Kidney (tissue), 14 donors: ENCODE results near the gene DPM2. TPM values are rescaled to one million over a fixed set of nuclear protein-coding genes. Genes with fewer than 3 reads are reported as not detected.

Source experiments
- DNase-seq, 5 donors: peaks; one replicate each; pipeline ENCODE4 v3.0.0-alpha.2; 2013 to 2020
- FAIRE-seq: peaks from 2 replicates; lab custom pipeline; 2012; peaks lifted over from hg19 to GRCh38; lab: Jason Lieb, UNC
- H3K27ac ChIP-seq, 2 donors: one replicate each; pipeline ENCODE4 v1.7.0; 2013; ENCODE audit warnings: low read depth in 2 of 2, low read length in 2 of 2, inconsistent platforms in 1 of 2
- H3K27me3 ChIP-seq: one replicate; pipeline ENCODE4 v1.7.1; 2013; ENCODE audit warnings: low read length, inconsistent platforms; ENCODE audit not compliant: control insufficient read depth, insufficient read depth
- H3K36me3 ChIP-seq, 3 donors: one replicate each; pipeline versions ENCODE4 v1.7.0 to v1.7.1; 2013; ENCODE audit warnings: low read length in 3 of 3, control low read depth in 1 of 3, inconsistent platforms in 1 of 3; ENCODE audit not compliant: insufficient read depth in 3 of 3, control insufficient read depth in 2 of 3
- H3K4me1 ChIP-seq, 3 donors: one replicate each; pipeline versions ENCODE4 v1.7.0 to v1.7.1; 2013; ENCODE audit warnings: low read length in 3 of 3, inconsistent platforms in 1 of 3, low read depth in 1 of 3; ENCODE audit not compliant: control insufficient read depth in 2 of 3, insufficient read depth in 2 of 3
- H3K4me3 ChIP-seq, 3 donors: one replicate each; pipeline versions ENCODE4 v1.7.0 to v1.8.1; 2013; ENCODE audit warnings: low read length in 3 of 3, control low read depth in 1 of 3, inconsistent platforms in 1 of 3
- H3K9ac ChIP-seq, 3 donors: one replicate each; pipeline versions ENCODE4 v1.7.0 to v1.7.1; 2013; ENCODE audit warnings: low read length in 3 of 3, control low read depth in 1 of 3, inconsistent platforms in 1 of 3
- H3K9me3 ChIP-seq, 3 donors: one replicate each; pipeline versions ENCODE4 v1.7.0 to v1.7.1; 2013; ENCODE audit warnings: low read length in 3 of 3, control low read depth in 1 of 3, inconsistent platforms in 1 of 3; ENCODE audit not compliant: control insufficient read depth in 2 of 3, insufficient read depth in 1 of 3
- intact Hi-C: fragments of 100-400 bp; cut with DNase I; formaldehyde crosslinking; loops from one replicate; pipeline ENCODE4 v1.11.1; 2022
- polyA plus RNA-seq: library from polyadenylated mRNA; stranded (reverse); fragments of 350-450 nt; fragmentation: Illumina TruSeq; extraction: RNeasy Lipid Tissue Mini Kit (QIAGEN cat#74804); gene quantifications from one replicate; pipeline ENCODE4 v1.2.3, GENCODE V29; 2014; ENCODE audit warnings: low read depth, low replicate concordance; ENCODE audit not compliant: insufficient read depth
- total RNA-seq: library from RNA; stranded (reverse); fragmentation: NEBNext Ultra II Directional; extraction: Animal tissue kit (Norgen Biotek cat#: 25700); gene quantifications from one replicate; pipeline ENCODE4 v1.2.1, GENCODE V29; 2021
- TF ChIP-seq, protein P1 (sequence below): IDR thresholded peaks from 3 replicates; pipeline ENCODE4 v1.5.1; 2012; ENCODE audit warnings: mild to moderate bottlenecking, moderate library complexity, borderline replicate concordance; ENCODE audit not compliant: insufficient read depth; ENCODE audit errors: extremely low read depth
- donor health status: control.
- donor health status: control.
- donor health status: control.
- donor health status: control.
- donor health status: control.
- donor health status: DM: yes; HTN: yes; CAD: no.
- donor health status: Normal renal cell carcinoma (clear cell type).

Gene DPM2
- total and polyA plus RNA-seq, 2 donors from 2014 or later: 42.8 to 70.0 TPM

GRCh38 chr9:127949827-127950512, 12.3 kb upstream of the DPM2 start:
- H3K4me1 ChIP-seq: peaks cover 0 to 25% (median 11%) of the 10 kb centered on the region in 3 donors
- no peaks in the 10 kb centered on the region for H3K27me3 ChIP-seq
- no peak overlapping the region for H3K4me3 ChIP-seq
- H3K9ac ChIP-seq: no peak overlapping the region
- no peaks in the 10 kb centered on the region for H3K9me3 ChIP-seq
- H3K36me3 ChIP-seq: peaks cover 0 to 9% (median 3%) of the 10 kb centered on the region in 3 donors
- DNase-seq (no peak), FAIRE-seq (no peak)
- H3K27ac ChIP-seq: no peak overlapping the region
- intact Hi-C loops: loop anchor here (10.0 kb wide), 1 partner anchor 165 kb away; no protein-coding TSS in a partner anchor
- TF ChIP-seq, protein P1, sequence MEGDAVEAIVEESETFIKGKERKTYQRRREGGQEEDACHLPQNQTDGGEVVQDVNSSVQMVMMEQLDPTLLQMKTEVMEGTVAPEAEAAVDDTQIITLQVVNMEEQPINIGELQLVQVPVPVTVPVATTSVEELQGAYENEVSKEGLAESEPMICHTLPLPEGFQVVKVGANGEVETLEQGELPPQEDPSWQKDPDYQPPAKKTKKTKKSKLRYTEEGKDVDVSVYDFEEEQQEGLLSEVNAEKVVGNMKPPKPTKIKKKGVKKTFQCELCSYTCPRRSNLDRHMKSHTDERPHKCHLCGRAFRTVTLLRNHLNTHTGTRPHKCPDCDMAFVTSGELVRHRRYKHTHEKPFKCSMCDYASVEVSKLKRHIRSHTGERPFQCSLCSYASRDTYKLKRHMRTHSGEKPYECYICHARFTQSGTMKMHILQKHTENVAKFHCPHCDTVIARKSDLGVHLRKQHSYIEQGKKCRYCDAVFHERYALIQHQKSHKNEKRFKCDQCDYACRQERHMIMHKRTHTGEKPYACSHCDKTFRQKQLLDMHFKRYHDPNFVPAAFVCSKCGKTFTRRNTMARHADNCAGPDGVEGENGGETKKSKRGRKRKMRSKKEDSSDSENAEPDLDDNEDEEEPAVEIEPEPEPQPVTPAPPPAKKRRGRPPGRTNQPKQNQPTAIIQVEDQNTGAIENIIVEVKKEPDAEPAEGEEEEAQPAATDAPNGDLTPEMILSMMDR: no peak

GRCh38 chr9:127947841-127948710, 10.4 kb upstream of the DPM2 start:
- Histone ChIP-seq H3K27me3 (no peaks in the 10 kb centered on the region), H3K9ac (no peak overlapping the region), H3K9me3 (no peaks in the 10 kb centered on the region), H3K4me3 (no peak overlapping the region), H3K4me1 (peaks cover 0 to 24% (median 15%) of the 10 kb centered on the region in 3 donors), H3K27ac (no peak overlapping the region), H3K36me3 (peaks cover 0 to 21% (median 12%) of the 10 kb centered on the region in 3 donors)
- FAIRE-seq (no peak), DNase-seq (no peak)
- intact Hi-C loops: loop anchor here (10.0 kb wide), 1 partner anchor 167 kb away; no protein-coding TSS in a partner anchor
- TF ChIP-seq, protein P1: no peak

DNA sequence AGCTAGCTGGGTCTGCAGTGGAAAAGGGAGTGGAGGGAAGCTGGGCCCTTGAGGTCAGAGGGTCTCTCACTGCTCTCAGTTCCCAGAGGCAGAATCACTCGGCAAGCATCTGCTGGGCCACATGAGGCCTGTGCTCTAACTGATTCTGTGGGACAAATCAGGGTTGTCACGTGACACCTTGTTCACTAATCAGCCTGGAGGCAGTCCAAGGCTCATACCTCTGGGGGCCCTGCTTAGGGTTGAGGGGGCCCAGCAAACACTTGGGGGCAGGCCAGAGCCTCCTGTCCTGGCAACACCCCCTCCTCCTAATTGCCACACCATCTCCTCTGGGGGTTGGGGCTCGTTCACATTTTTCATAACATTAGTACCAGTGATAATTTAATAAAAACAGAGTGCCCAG, 9.1 kb upstream of the DPM2 start:
- Histone ChIP-seq H3K9ac (no peak overlapping the region), H3K27ac (no peak overlapping the region)

More for the DNA sequence above, 9.1 kb upstream of the DPM2 start:
- H3K4me1 ChIP-seq: peaks cover 0 to 31% (median 9%) of the 10 kb centered on the region in 3 donors
- TF ChIP-seq, protein P1: no peak
- H3K27me3 ChIP-seq: no peaks in the 10 kb centered on the region
- H3K9me3 ChIP-seq: no peaks in the 10 kb centered on the region
- DNase-seq (no peak), FAIRE-seq (no peak)
- H3K36me3 ChIP-seq: peaks cover 0 to 27% (median 14%) of the 10 kb centered on the region in 3 donors
- intact Hi-C loops: loop anchor here (10.0 kb wide), 1 partner anchor 168 kb away; no protein-coding TSS in a partner anchor
- H3K4me3 ChIP-seq: no peak overlapping the region
